Thyroid gland (tissue), 4 donors: ENCODE measurements around the gene EMX1.

Source experiments
- POLR2A ChIP-seq, 2 donors: fragments of 450-650 bp; IDR thresholded peaks; one replicate each; pipeline ENCODE4 v1.6.1; 2017; ENCODE audit warnings: antibody characterized with exemption in 2 of 2, mild to moderate bottlenecking in 2 of 2, moderate library complexity in 1 of 2
- TF ChIP-seq, protein P1 (sequence below), 6 experiments: fragments of 200-600 bp in 3 of 6; fragments of 450-650 bp in 3 of 6; sonication (generic) in 3 of 6; IDR thresholded peaks; one replicate each; pipeline ENCODE4 v1.5.1; 2016 to 2019; ENCODE audit warnings: antibody characterized with exemption in 6 of 6, mild to moderate bottlenecking in 2 of 6, inconsistent platforms in 1 of 6, moderate library complexity in 1 of 6

DNA sequence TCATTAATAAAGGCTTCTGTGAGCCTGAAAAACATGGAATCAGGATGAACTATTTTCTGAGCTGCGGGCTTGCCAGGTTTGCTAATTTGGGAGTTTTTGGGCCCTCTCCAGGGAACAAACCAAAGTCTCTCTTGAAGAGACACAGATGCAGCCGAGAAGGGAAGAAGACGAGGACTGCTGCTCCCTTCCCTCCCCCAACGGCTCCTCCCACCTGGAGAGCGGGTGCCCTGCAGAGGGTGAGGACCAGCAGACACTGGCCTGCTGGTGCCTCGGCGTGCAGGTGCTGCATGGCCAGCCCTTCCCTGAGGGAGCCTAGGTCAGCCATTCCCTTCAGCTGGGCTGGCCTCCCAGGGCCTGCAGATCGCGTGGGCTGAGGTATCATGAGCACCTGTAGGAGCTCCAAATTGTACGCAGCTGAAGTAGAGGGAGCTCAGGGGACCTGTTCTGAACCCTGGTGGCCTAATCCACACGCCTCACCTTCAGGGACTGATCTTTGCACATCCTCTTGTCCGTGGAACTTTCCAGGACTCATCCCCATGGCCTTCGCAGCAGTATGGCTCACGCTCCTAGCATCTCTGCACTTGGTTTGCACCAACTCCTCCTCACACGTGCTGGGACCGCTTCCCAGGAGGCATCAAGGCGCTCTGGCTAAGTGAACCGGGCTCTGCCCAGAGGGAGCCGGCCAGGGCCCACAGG, 19.5 kb downstream of the EMX1 start:
- TF ChIP-seq, protein P1, sequence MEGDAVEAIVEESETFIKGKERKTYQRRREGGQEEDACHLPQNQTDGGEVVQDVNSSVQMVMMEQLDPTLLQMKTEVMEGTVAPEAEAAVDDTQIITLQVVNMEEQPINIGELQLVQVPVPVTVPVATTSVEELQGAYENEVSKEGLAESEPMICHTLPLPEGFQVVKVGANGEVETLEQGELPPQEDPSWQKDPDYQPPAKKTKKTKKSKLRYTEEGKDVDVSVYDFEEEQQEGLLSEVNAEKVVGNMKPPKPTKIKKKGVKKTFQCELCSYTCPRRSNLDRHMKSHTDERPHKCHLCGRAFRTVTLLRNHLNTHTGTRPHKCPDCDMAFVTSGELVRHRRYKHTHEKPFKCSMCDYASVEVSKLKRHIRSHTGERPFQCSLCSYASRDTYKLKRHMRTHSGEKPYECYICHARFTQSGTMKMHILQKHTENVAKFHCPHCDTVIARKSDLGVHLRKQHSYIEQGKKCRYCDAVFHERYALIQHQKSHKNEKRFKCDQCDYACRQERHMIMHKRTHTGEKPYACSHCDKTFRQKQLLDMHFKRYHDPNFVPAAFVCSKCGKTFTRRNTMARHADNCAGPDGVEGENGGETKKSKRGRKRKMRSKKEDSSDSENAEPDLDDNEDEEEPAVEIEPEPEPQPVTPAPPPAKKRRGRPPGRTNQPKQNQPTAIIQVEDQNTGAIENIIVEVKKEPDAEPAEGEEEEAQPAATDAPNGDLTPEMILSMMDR (IDR thresholded peaks at IDR 0.05), result no peak
- no peak for TF ChIP-seq POLR2A (IDR thresholded peaks at IDR 0.05)
